IMR-90 (cell line): Measurements from ENCODE around the gene SHC2.
"Not testable (repeated sequence)": the region's sequence is repeated elsewhere in the genome, so short reads cannot be mapped to it uniquely, and the experiment has no call there.

Experiments
- CEBPB ChIP-seq: IDR thresholded peaks from 2 replicates; pipeline ENCODE4 v1.6.1; 2012; ENCODE audit warnings: low read depth, low read length, improper control_type of control experiment
- CHD1 ChIP-seq: IDR thresholded peaks from 2 replicates; pipeline ENCODE4 v1.6.1; 2012; ENCODE audit warnings: low read depth, low read length, improper control_type of control experiment
- FOS ChIP-seq: fragments of 150-350 bp; IDR thresholded peaks from 2 replicates; pipeline ENCODE4 v1.6.1; 2016; ENCODE audit warnings: low read depth, low read length
- MAFK ChIP-seq: IDR thresholded peaks from 2 replicates; pipeline ENCODE4 v1.6.1; 2012; ENCODE audit warnings: low read depth, low read length, improper control_type of control experiment
- MAZ ChIP-seq: IDR thresholded peaks from 2 replicates; pipeline ENCODE4 v1.6.1; 2012; ENCODE audit warnings: low read depth, mild to moderate bottlenecking, low read length, improper control_type of control experiment, moderate library complexity, borderline replicate concordance
- MXI1 ChIP-seq: IDR thresholded peaks from 2 replicates; pipeline ENCODE4 v1.6.1; 2012; ENCODE audit warnings: low read depth, mild to moderate bottlenecking, low read length, moderate library complexity, borderline replicate concordance
- POLR2A ChIP-seq: IDR thresholded peaks from 2 replicates; pipeline ENCODE4 v1.6.1; 2012; ENCODE audit warnings: mild to moderate bottlenecking, low read depth, low read length
- RAD21 ChIP-seq: IDR thresholded peaks from 2 replicates; pipeline ENCODE4 v1.6.1; 2012; ENCODE audit warnings: low read length, improper control_type of control experiment
- RCOR1 ChIP-seq: IDR thresholded peaks from 2 replicates; pipeline ENCODE4 v1.6.1; 2012; ENCODE audit warnings: mild to moderate bottlenecking, low read length, improper control_type of control experiment; ENCODE audit not compliant: insufficient replicate concordance
- RFX5 ChIP-seq: IDR thresholded peaks from 2 replicates; pipeline ENCODE4 v1.8.0; 2012; ENCODE audit warnings: low read depth, mild to moderate bottlenecking, low read length, moderate library complexity
- TF ChIP-seq, protein P1 (sequence below): conservative IDR thresholded peaks from 2 replicates; pipeline ENCODE4 v1.5.1; 2012; ENCODE audit warnings: mild to moderate bottlenecking, low read depth, low read length, improper control_type of control experiment
- TF ChIP-seq, protein P2 (sequence below): fragments of 150-350 bp; IDR thresholded peaks from 2 replicates; pipeline ENCODE4 v1.6.1; 2016; ENCODE audit warnings: low read depth, mild to moderate bottlenecking, low read length, moderate library complexity, borderline replicate concordance
- TF ChIP-seq, protein P3 (sequence below): fragments of 150-350 bp; IDR thresholded peaks from 2 replicates; pipeline ENCODE4 v1.6.1; 2017; ENCODE audit warnings: mild to moderate bottlenecking, antibody characterized with exemption, low read length, low read depth

GRCh38 chr19:381901-382300, 78.9 kb downstream of the SHC2 start:
- TF ChIP-seq, protein P1, sequence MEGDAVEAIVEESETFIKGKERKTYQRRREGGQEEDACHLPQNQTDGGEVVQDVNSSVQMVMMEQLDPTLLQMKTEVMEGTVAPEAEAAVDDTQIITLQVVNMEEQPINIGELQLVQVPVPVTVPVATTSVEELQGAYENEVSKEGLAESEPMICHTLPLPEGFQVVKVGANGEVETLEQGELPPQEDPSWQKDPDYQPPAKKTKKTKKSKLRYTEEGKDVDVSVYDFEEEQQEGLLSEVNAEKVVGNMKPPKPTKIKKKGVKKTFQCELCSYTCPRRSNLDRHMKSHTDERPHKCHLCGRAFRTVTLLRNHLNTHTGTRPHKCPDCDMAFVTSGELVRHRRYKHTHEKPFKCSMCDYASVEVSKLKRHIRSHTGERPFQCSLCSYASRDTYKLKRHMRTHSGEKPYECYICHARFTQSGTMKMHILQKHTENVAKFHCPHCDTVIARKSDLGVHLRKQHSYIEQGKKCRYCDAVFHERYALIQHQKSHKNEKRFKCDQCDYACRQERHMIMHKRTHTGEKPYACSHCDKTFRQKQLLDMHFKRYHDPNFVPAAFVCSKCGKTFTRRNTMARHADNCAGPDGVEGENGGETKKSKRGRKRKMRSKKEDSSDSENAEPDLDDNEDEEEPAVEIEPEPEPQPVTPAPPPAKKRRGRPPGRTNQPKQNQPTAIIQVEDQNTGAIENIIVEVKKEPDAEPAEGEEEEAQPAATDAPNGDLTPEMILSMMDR: not testable (repeated sequence)
- not testable (repeated sequence) for TF ChIP-seq CHD1, RFX5, POLR2A, CEBPB, RAD21, MAZ, RCOR1, MXI1, FOS, MAFK
- TF ChIP-seq, protein P2, sequence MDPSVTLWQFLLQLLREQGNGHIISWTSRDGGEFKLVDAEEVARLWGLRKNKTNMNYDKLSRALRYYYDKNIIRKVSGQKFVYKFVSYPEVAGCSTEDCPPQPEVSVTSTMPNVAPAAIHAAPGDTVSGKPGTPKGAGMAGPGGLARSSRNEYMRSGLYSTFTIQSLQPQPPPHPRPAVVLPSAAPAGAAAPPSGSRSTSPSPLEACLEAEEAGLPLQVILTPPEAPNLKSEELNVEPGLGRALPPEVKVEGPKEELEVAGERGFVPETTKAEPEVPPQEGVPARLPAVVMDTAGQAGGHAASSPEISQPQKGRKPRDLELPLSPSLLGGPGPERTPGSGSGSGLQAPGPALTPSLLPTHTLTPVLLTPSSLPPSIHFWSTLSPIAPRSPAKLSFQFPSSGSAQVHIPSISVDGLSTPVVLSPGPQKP: not testable (repeated sequence)
- TF ChIP-seq, protein P3, sequence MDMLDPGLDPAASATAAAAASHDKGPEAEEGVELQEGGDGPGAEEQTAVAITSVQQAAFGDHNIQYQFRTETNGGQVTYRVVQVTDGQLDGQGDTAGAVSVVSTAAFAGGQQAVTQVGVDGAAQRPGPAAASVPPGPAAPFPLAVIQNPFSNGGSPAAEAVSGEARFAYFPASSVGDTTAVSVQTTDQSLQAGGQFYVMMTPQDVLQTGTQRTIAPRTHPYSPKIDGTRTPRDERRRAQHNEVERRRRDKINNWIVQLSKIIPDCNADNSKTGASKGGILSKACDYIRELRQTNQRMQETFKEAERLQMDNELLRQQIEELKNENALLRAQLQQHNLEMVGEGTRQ: not testable (repeated sequence)
